Neural progenitor cell (in vitro differentiated cells): ENCODE measurements around the gene MDN1.

Experiments used
- CTCF ChIP-seq: fragments of 200-600 bp; sonication (generic); IDR thresholded peaks from 2 replicates; pipeline ENCODE4 v1.5.1; 2017; ENCODE audit warnings: antibody characterized with exemption, mild to moderate bottlenecking
- EZH2phosphoT487 ChIP-seq: fragments of 200-600 bp; sonication (generic); IDR thresholded peaks from 2 replicates; pipeline ENCODE4 v1.6.1; 2017; ENCODE audit warnings: antibody characterized with exemption

DNA sequence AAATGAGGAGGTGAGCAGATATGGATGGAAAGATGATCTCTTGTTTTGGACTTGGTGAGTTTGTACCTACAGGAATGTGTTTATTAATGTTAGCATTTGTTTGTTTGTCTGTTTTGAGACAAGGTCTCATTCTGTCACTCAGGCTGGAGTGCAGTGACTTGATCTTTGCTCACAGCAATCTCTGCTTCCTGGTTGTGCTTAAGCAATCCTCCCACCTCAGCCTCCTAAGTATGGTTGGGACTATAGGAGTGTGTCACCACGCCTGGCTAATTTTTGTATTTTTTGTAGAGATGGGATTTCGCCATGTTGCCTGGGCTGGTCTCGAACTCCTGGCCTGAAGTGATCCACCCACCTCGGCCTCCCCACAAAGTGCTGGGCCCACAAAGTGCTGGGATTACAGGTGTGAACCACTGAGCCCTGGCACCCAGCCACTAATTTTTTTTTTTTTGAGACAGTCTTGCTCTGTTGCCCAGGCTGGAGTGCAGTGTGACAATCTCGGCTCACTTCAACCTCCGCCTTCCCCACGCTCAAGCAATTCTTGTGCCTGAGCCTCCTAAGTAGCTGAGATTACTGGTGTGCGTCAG lies 17.1 kb upstream of the MDN1 start:
- TF ChIP-seq CTCF, result no peak
- no peak for TF ChIP-seq EZH2phosphoT487
